OCI-M2 (cell line): Measurements from ENCODE around the gene COLQ.

Experiments
- DNase-seq: peaks from one replicate; lab custom pipeline; 2025; ENCODE audit not compliant: unreplicated experiment; lab: John Stamatoyannopoulos, UW

COLQ gene

GRCh38 chr3:15520804-15521572 lies 518 bp downstream of the COLQ start:
- no peak for DNase-seq

GRCh38 chr3:15520185-15520584 lies 1.3 kb downstream of the COLQ start:
- no peak for DNase-seq

- DNase-seq, result no peak
Measured at GRCh38 chr3:15519096-15519495, 2.4 kb downstream of the COLQ start.

- DNase-seq, result no peak
Measured at GRCh38 chr3:15514663-15515340, 6.7 kb downstream of the COLQ start.

- DNase-seq, result no peak
Measured at GRCh38 chr3:15513810-15514662, 7.5 kb downstream of the COLQ start.

- no peak for DNase-seq
Measured at GRCh38 chr3:15513116-15513515, 8.4 kb downstream of the COLQ start.

- DNase-seq, result no peak
Measured at GRCh38 chr3:15512166-15512565, 9.3 kb downstream of the COLQ start.

GRCh38 chr3:15511156-15511555 lies 10.3 kb downstream of the COLQ start:
- no peak for DNase-seq

GRCh38 chr3:15510493-15510892 lies 11.0 kb downstream of the COLQ start:
- DNase-seq, result no peak

- DNase-seq, result no peak
Measured at GRCh38 chr3:15506571-15506970, 14.9 kb downstream of the COLQ start.

- no peak for DNase-seq
Measured at GRCh38 chr3:15505479-15506165, 15.9 kb downstream of the COLQ start.

GRCh38 chr3:15502616-15503015 lies 18.9 kb downstream of the COLQ start:
- no peak for DNase-seq

- no peak for DNase-seq
Measured at GRCh38 chr3:15501126-15501525, 20.4 kb downstream of the COLQ start.

GRCh38 chr3:15500107-15500724 lies 21.3 kb downstream of the COLQ start:
- DNase-seq, result no peak

- DNase-seq, result no peak
Measured at GRCh38 chr3:15499536-15499935, 22.0 kb downstream of the COLQ start.

- no peak for DNase-seq
Measured at GRCh38 chr3:15498431-15499214, 22.9 kb downstream of the COLQ start.

GRCh38 chr3:15497964-15498363 lies 23.5 kb downstream of the COLQ start:
- no peak for DNase-seq

- no peak for DNase-seq
Measured at GRCh38 chr3:15496341-15496664, 25.2 kb downstream of the COLQ start.

- DNase-seq, result no peak
Measured at GRCh38 chr3:15495461-15496340, 25.8 kb downstream of the COLQ start.
